Immature natural killer cell (primary cell): ENCODE data around the gene C3orf70. TPM values are rescaled to one million over a fixed set of nuclear protein-coding genes. Genes with fewer than 3 reads are reported as not detected.

Experiments used
- DNase-seq, 3 donors: peaks; one replicate each; pipeline ENCODE4 v3.0.0; 2022; ENCODE audit warnings: mixed read lengths in 1 of 3
- H3K27ac Mint-ChIP-seq, 6 donors: one replicate each; pipeline ENCODE4 v1.8.0; 2020; ENCODE audit warnings: mixed read lengths in 6 of 6, mild to moderate bottlenecking in 5 of 6, inconsistent platforms in 4 of 6, moderate library complexity in 3 of 6
- H3K27me3 Mint-ChIP-seq, 3 donors: one replicate each; pipeline ENCODE4 v1.8.0; 2020 to 2021; ENCODE audit warnings: low read depth in 3 of 3, mild to moderate bottlenecking in 3 of 3, mixed read lengths in 3 of 3, moderate library complexity in 3 of 3, inconsistent platforms in 1 of 3
- H3K36me3 Mint-ChIP-seq, 3 donors: one replicate each; pipeline ENCODE4 v1.8.0; 2020; ENCODE audit warnings: mixed read lengths in 3 of 3, inconsistent platforms in 2 of 3, mild to moderate bottlenecking in 2 of 3
- H3K4me1 Mint-ChIP-seq, 2 donors: one replicate each; pipeline ENCODE4 v1.8.0; 2020; ENCODE audit warnings: inconsistent platforms in 2 of 2, mild to moderate bottlenecking in 2 of 2, mixed read lengths in 2 of 2, moderate library complexity in 1 of 2
- H3K4me3 Mint-ChIP-seq, 5 donors: one replicate each; pipeline ENCODE4 v1.8.0; 2020; ENCODE audit warnings: mild to moderate bottlenecking in 5 of 5, mixed read lengths in 5 of 5, inconsistent platforms in 3 of 5, moderate library complexity in 3 of 5
- H3K9me3 Mint-ChIP-seq, 6 donors: one replicate each; pipeline ENCODE4 v1.8.0; 2020; ENCODE audit warnings: mild to moderate bottlenecking in 6 of 6, mixed read lengths in 6 of 6, inconsistent platforms in 4 of 6, moderate library complexity in 3 of 6
- polyA plus RNA-seq, 3 donors: library from polyadenylated mRNA; unstranded; fragments of 300-500 nt; fragmentation: Illumina TruSeq; gene quantifications; one replicate each; pipeline ENCODE4 v1.2.3, GENCODE V29; 2021

C3orf70 gene
- not detected for polyA plus RNA-seq

- H3K9me3 Mint-ChIP-seq, result peaks cover 0 to 2% (median 0%) of the 10 kb centered on the region in 6 donors
- peaks cover 3 to 13% (median 6%) of the 10 kb centered on the region in 3 donors for H3K27me3 Mint-ChIP-seq
- DNase-seq, result peak in 2 of 3 donors; percentile 3 to 16
- no peak within 1 kb of the TSS for H3K27ac Mint-ChIP-seq
- H3K4me3 Mint-ChIP-seq, result peak within 1 kb of the TSS; percentile 74 to 86 (median 83)
- no peaks in the 10 kb centered on the region for H3K36me3 Mint-ChIP-seq
- peaks cover 0 to 5% of the 10 kb centered on the region in 2 donors for H3K4me1 Mint-ChIP-seq
These were observed at the start of gene C3orf70 for GRCh38 chr3:185152410-185153170. C3orf70 (minus strand) TSS chr3:185153060; CDS start chr3:185152823, 237 bp downstream.

- Mint-ChIP-seq H3K4me3 (no peak overlapping the region), H3K27ac (no peak overlapping the region), H3K36me3 (peaks cover 0 to 10% (median 4%) of the 10 kb centered on the region in 3 donors), H3K27me3 (no peaks in the 10 kb centered on the region), H3K9me3 (no peaks in the 10 kb centered on the region), H3K4me1 (no peaks in the 10 kb centered on the region)
- no peak for DNase-seq
These were observed 47.8 kb upstream of the C3orf70 start for GRCh38 chr3:185200639-185201038.

- H3K27me3 Mint-ChIP-seq, result no peaks in the 10 kb centered on the region
- H3K36me3 Mint-ChIP-seq, result peaks cover 0 to 14% (median 4%) of the 10 kb centered on the region in 3 donors
- no peaks in the 10 kb centered on the region for H3K9me3 Mint-ChIP-seq
- no peak for DNase-seq
- H3K4me3 Mint-ChIP-seq, result no peak overlapping the region
- H3K27ac Mint-ChIP-seq, result no peak overlapping the region
- no peaks in the 10 kb centered on the region for H3K4me1 Mint-ChIP-seq
These were observed 46.8 kb upstream of the C3orf70 start for GRCh38 chr3:185199671-185200070.

- Mint-ChIP-seq H3K27ac (no peak overlapping the region), H3K9me3 (no peaks in the 10 kb centered on the region), H3K36me3 (peaks cover 0 to 14% (median 4%) of the 10 kb centered on the region in 3 donors), H3K27me3 (no peaks in the 10 kb centered on the region), H3K4me3 (no peak overlapping the region), H3K4me1 (no peaks in the 10 kb centered on the region)
- no peak for DNase-seq
These were observed 46.3 kb upstream of the C3orf70 start for GRCh38 chr3:185199206-185199605.

GRCh38 chr3:185197068-185197467, 44.2 kb upstream of the C3orf70 start:
- no peak overlapping the region for H3K27ac Mint-ChIP-seq
- H3K27me3 Mint-ChIP-seq, result no peaks in the 10 kb centered on the region
- no peaks in the 10 kb centered on the region for H3K9me3 Mint-ChIP-seq

GRCh38 chr3:185195652-185196051, 42.8 kb upstream of the C3orf70 start:
- Mint-ChIP-seq H3K9me3 (no peaks in the 10 kb centered on the region), H3K36me3 (peaks cover 7 to 11% (median 9%) of the 10 kb centered on the region in 3 donors), H3K27ac (peak overlapping the region in 1 of 6 donors; percentile 22), H3K4me1 (no peaks in the 10 kb centered on the region), H3K4me3 (no peak overlapping the region), H3K27me3 (no peaks in the 10 kb centered on the region)
- DNase-seq, result no peak

More at GRCh38 chr3:185197068-185197467, 44.2 kb upstream of the C3orf70 start:
- no peaks in the 10 kb centered on the region for H3K4me1 Mint-ChIP-seq
- H3K4me3 Mint-ChIP-seq, result no peak overlapping the region
- DNase-seq, result no peak
- H3K36me3 Mint-ChIP-seq, result peaks cover 7 to 17% (median 7%) of the 10 kb centered on the region in 3 donors

GRCh38 chr3:185188816-185189215, 36.0 kb upstream of the C3orf70 start:
- H3K36me3 Mint-ChIP-seq, result peaks cover 7 to 9% (median 7%) of the 10 kb centered on the region in 3 donors
- H3K4me1 Mint-ChIP-seq, result no peaks in the 10 kb centered on the region
- H3K4me3 Mint-ChIP-seq, result no peak overlapping the region
- no peaks in the 10 kb centered on the region for H3K9me3 Mint-ChIP-seq
- no peak overlapping the region for H3K27ac Mint-ChIP-seq
- no peaks in the 10 kb centered on the region for H3K27me3 Mint-ChIP-seq
- no peak for DNase-seq

- Mint-ChIP-seq H3K27me3 (no peaks in the 10 kb centered on the region), H3K9me3 (no peaks in the 10 kb centered on the region), H3K4me1 (no peaks in the 10 kb centered on the region), H3K36me3 (peaks cover under 1 to 6% (median 1%) of the 10 kb centered on the region in 3 donors), H3K4me3 (no peak overlapping the region), H3K27ac (no peak overlapping the region)
- no peak for DNase-seq
These were observed 34.5 kb upstream of the C3orf70 start for GRCh38 chr3:185187391-185187790.

- no peaks in the 10 kb centered on the region for H3K9me3 Mint-ChIP-seq
- H3K36me3 Mint-ChIP-seq, result no peaks in the 10 kb centered on the region
- H3K27me3 Mint-ChIP-seq, result peaks cover 0 to 2% (median 1%) of the 10 kb centered on the region in 3 donors
- H3K4me1 Mint-ChIP-seq, result peaks cover 0 to 2% of the 10 kb centered on the region in 2 donors
- no peak overlapping the region for H3K27ac Mint-ChIP-seq
- no peak for DNase-seq
- no peak overlapping the region for H3K4me3 Mint-ChIP-seq
These were observed 24.0 kb upstream of the C3orf70 start for GRCh38 chr3:185176750-185177359.

GRCh38 chr3:185175370-185175987, 22.6 kb upstream of the C3orf70 start:
- peaks cover 0 to 2% of the 10 kb centered on the region in 2 donors for H3K4me1 Mint-ChIP-seq
- H3K27me3 Mint-ChIP-seq, result peaks cover 0 to 3% (median 2%) of the 10 kb centered on the region in 3 donors
- peak overlapping the region in 1 of 6 donors; percentile 18 for H3K27ac Mint-ChIP-seq
- H3K9me3 Mint-ChIP-seq, result no peaks in the 10 kb centered on the region
- DNase-seq, result no peak
- H3K4me3 Mint-ChIP-seq, result no peak overlapping the region
- H3K36me3 Mint-ChIP-seq, result no peaks in the 10 kb centered on the region

- peaks cover 0 to 2% of the 10 kb centered on the region in 2 donors for H3K4me1 Mint-ChIP-seq
These were observed 19.5 kb upstream of the C3orf70 start for GRCh38 chr3:185172086-185173049.

GRCh38 chr3:185164428-185165217, 11.8 kb upstream of the C3orf70 start:
- Mint-ChIP-seq H3K27ac (no peak overlapping the region), H3K4me3 (no peak overlapping the region), H3K36me3 (no peaks in the 10 kb centered on the region), H3K27me3 (peaks cover under 1 to 8% (median 7%) of the 10 kb centered on the region in 3 donors), H3K4me1 (peaks cover 0 to 1% of the 10 kb centered on the region in 2 donors), H3K9me3 (no peaks in the 10 kb centered on the region)
- no peak for DNase-seq

More at GRCh38 chr3:185172086-185173049, 19.5 kb upstream of the C3orf70 start:
- no peak for DNase-seq
- Mint-ChIP-seq H3K9me3 (no peaks in the 10 kb centered on the region), H3K36me3 (no peaks in the 10 kb centered on the region), H3K4me3 (no peak overlapping the region), H3K27me3 (peaks cover 0 to 3% (median 2%) of the 10 kb centered on the region in 3 donors), H3K27ac (no peak overlapping the region)
